Adrenal gland (tissue), 12 donors: ENCODE data around the gene CDYL. TPM values are rescaled to one million over a fixed set of nuclear protein-coding genes. Genes with fewer than 3 reads are reported as not detected.

Source experiments
- DNase-seq, 7 donors: peaks; one replicate each; pipeline ENCODE4 v3.0.0-alpha.2; 2019 to 2020
- H3K27ac ChIP-seq, 5 donors: fragments of 200-600 bp; sonication (generic) in 4 of 5; 1 replicate in 3 of 5; 2 replicates in 2 of 5; pipeline versions ENCODE4 v1.5.1 to v1.8.0; 2016 to 2020; ENCODE audit warnings: mild to moderate bottlenecking in 1 of 5
- H3K27me3 ChIP-seq: fragments of 200-600 bp; 2 replicates; pipeline ENCODE4 v1.8.0; 2021
- H3K36me3 ChIP-seq, 2 donors: fragments of 200-600 bp; replicated peaks in 1 of 2; 1 replicate in 1 of 2; 2 replicates in 1 of 2; pipeline versions ENCODE4 v1.5.1 to v1.8.0; 2018 to 2022
- H3K4me1 ChIP-seq, 2 donors: fragments of 200-600 bp; replicated peaks in 1 of 2; 1 replicate in 1 of 2; 2 replicates in 1 of 2; pipeline versions ENCODE4 v1.5.1 to v1.8.0; 2018 to 2021
- H3K4me3 ChIP-seq, 4 donors: fragments of 200-600 bp; sonication (generic) in 3 of 4; one replicate each; pipeline ENCODE4 v1.5.1; 2016 to 2018
- H3K9me3 ChIP-seq, 3 donors: fragments of 200-600 bp; sonication (generic) in 1 of 3; replicated peaks in 1 of 3; 1 replicate in 2 of 3; 2 replicates in 1 of 3; pipeline versions ENCODE4 v1.5.1 to v1.8.0; 2016 to 2021
- CTCF ChIP-seq, 6 experiments: fragments of 450-650 bp in 4 of 6; fragments of 200-600 bp in 2 of 6; sonication (generic) in 1 of 6; IDR thresholded peaks; 1 replicate in 5 of 6; 2 replicates in 1 of 6; pipeline versions ENCODE4 v1.5.1 to v1.8.0; 2016 to 2021; ENCODE audit warnings: antibody characterized with exemption in 6 of 6, mild to moderate bottlenecking in 2 of 6, moderate library complexity in 1 of 6
- POLR2A ChIP-seq, 2 donors: fragments of 450-650 bp; IDR thresholded peaks; one replicate each; pipeline ENCODE4 v1.6.1; 2017; ENCODE audit warnings: antibody characterized with exemption in 2 of 2, mild to moderate bottlenecking in 2 of 2, moderate library complexity in 1 of 2
- WGBS, 4 donors: extraction: QIAGEN DNeasy Blood & Tissue Kit in 2 of 4; methylation state at CpG; one replicate each; pipeline versions ENCODE4 v1.1.5 to v1.1.7; 2013 to 2017; 5-methylcytosine and 5-hydroxymethylcytosine counted together
- intact Hi-C, 2 donors: fragments of 100-400 bp; cut with DNase I; formaldehyde crosslinking; loops; one replicate each; pipeline versions ENCODE4 v1.14.1 to v1.15.0; 2022 to 2023
- polyA plus RNA-seq, 3 donors: library from polyadenylated mRNA; stranded (reverse); fragments of 200-250 nt in 2 of 3; fragments of 350-450 nt in 1 of 3; fragmentation: Illumina TruSeq in 1 of 3; extraction: RNeasy Lipid Tissue Mini Kit (QIAGEN cat#74804) in 1 of 3; gene quantifications; one replicate each; pipeline ENCODE4 v1.2.3, GENCODE V29; 2013 to 2014
- total RNA-seq, 9 donors: library from RNA; depleted of rRNA in 4 of 9; stranded (reverse); fragments of >200 nt in 4 of 9; fragments of 120-200 nt in 1 of 9; fragmentation: NEBNext Ultra II Directional in 1 of 9; extraction: Animal tissue kit (Norgen Biotek cat#: 25700) in 1 of 9; gene quantifications; one replicate each; pipeline versions ENCODE4 v1.1.0 to v1.2.4, GENCODE V29; 2013 to 2023
- donor health status: healthy with polysubstance abuse.
- donor health status: Bipolar disorder and iron deficiency.
- donor health status: DM: yes; HTN: yes; CAD: no.
- donor health status: DM: no; HTN: no; CAD: no.
- donor health status: DM: no; HTN: no; CAD: no.
- donor health status: DM: yes; HTN: yes; CAD: no.

CDYL gene
- total and polyA plus RNA-seq, 12 donors: 3.3 to 47.1 (median 24.8) TPM

- 79 to 87% (median 83%) methylated on average over 3 of the region's 3 CpGs for WGBS, 4 donors
- Histone ChIP-seq H3K27me3 (no peaks in the 10 kb centered on the region), H3K9me3 (no peaks in the 10 kb centered on the region), H3K36me3 (no peaks in the 10 kb centered on the region), H3K4me1 (peaks cover 8 to 12% of the 10 kb centered on the region in 2 donors), H3K27ac (no peak overlapping the region), H3K4me3 (no peak overlapping the region)
- no peak for DNase-seq
- no peak for TF ChIP-seq CTCF (IDR thresholded peaks at IDR 0.05)
- TF ChIP-seq POLR2A (IDR thresholded peaks at IDR 0.05): no peak
- intact Hi-C loops: no loop called here
Measured at GRCh38 chr6:4800662-4801061, 24.5 kb downstream of the CDYL start.

DNA sequence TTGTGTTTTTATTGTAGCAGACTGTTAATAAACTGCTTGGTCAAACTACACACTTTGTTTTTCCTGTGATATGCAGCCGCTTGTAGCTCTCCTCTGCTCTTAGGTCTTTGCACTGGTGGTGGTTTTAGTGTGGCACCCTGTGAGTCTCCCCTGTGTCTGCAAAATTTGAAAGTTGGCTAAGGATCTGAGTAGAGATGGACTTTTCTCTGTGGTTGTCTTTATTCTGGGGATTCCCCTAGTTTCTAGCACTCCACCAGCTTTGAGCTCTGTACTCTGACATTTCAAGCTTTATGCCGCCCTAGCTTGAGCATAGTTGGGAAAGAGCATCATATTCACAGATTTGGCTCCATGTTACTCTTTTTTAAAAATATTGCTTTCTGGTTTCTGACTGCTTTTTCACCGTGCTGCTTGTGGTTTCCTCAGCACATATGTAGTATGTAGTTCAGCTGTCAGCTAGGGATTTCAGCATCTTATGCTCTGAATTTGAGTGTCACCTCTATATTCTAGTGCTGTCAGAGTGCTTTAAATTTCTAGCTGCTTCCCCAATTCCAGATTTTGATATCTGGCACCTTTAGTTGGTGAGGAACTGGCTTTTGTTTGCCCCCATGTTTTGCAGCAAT lies 25.4 kb downstream of the CDYL start:
- Histone ChIP-seq H3K27ac (no peak overlapping the region), H3K4me3 (no peak overlapping the region), H3K4me1 (peaks cover 8 to 13% of the 10 kb centered on the region in 2 donors), H3K36me3 (no peaks in the 10 kb centered on the region), H3K9me3 (no peaks in the 10 kb centered on the region), H3K27me3 (no peaks in the 10 kb centered on the region)
- DNase-seq: no peak
- intact Hi-C loops: no loop called here
- 81 to 94% (median 84%) methylated on average over 3 of the region's 3 CpGs for WGBS, 4 donors
- TF ChIP-seq POLR2A (IDR thresholded peaks at IDR 0.05) (no peak), CTCF (IDR thresholded peaks at IDR 0.05) (no peak)

DNA sequence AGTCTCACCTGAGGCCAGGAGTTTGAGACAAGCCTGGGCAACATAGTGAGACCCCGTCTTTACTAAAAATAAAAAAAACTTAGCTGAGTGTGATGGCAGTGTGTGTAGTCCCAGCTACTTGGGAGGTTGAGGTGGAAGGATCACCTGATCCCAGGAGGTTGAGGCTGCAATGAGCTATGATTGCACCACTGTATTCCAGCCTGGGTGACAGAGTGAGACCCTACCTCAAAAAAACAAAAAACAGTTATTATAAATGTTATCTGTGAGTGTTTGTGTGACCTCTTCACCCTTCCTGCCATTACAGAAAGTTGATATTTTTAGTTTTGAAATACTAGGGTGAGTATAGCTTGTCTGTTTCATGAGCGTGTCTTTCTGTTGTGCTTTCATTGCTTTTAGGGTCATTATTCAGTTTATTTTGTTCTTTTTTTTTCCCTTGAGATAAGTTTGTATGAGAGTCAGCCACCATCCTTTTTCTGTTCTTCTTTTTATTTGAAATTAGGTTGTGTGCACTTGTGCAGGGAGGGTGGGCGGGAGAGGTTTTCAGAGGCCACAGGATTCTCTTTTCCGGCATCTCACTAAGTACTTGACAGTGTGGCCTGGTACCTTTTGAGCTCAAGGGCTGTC lies 26.2 kb downstream of the CDYL start:
- no peak for DNase-seq
- Histone ChIP-seq H3K27me3 (no peaks in the 10 kb centered on the region), H3K9me3 (no peaks in the 10 kb centered on the region), H3K4me1 (peaks cover under 1 to 18% of the 10 kb centered on the region in 2 donors), H3K36me3 (no peaks in the 10 kb centered on the region), H3K27ac (no peak overlapping the region), H3K4me3 (no peak overlapping the region)
- intact Hi-C loops: no loop called here
- TF ChIP-seq POLR2A (IDR thresholded peaks at IDR 0.05) (no peak), CTCF (IDR thresholded peaks at IDR 0.05) (no peak)
- 88 to 94% (median 93%) methylated on average over 4 of the region's 4 CpGs for whole genome bisulfite sequencing, 4 donors

DNA sequence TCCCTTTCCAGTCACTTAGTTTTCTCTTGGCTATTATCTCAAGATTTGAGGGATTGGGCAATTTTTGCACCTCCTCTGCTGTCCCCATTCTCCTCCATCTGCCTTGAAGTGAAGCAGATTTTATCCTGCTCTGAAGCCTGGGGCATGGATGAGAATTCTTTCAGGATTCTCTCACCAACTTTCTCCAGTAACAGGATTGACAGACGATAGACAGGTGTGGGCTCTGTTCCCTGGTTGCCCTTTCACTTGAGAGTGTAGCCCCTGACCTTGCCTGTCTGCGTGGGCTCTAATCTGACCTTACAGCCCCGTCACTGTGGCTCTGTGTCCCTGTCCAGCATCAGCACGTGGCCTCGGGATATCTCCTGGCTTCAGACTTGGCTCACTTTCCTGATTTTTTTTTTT lies 27.1 kb downstream of the CDYL start:
- Histone ChIP-seq H3K4me3 (no peak overlapping the region), H3K36me3 (no peaks in the 10 kb centered on the region), H3K27ac (no peak overlapping the region), H3K27me3 (no peaks in the 10 kb centered on the region), H3K4me1 (peaks cover 0 to 18% of the 10 kb centered on the region in 2 donors), H3K9me3 (no peaks in the 10 kb centered on the region)
- TF ChIP-seq CTCF (IDR thresholded peaks at IDR 0.05): no peak
- TF ChIP-seq POLR2A (IDR thresholded peaks at IDR 0.05): no peak
- 24 to 32% (median 27%) methylated on average over 5 of the region's 5 CpGs for WGBS, 4 donors
- intact Hi-C loops: no loop called here
- DNase-seq: peak in 5 of 7 donors; percentile 23 to 61 (median 51)
